Ureter (tissue), 1 donor: ENCODE data around the gene MTHFS. TPM values are rescaled to one million over a fixed set of nuclear protein-coding genes. Genes with fewer than 3 reads are reported as not detected.

Source experiments
- DNase-seq: peaks from one replicate; pipeline ENCODE4 v3.0.0-alpha.2; 2020; ENCODE audit warnings: low spot score
- total RNA-seq: library from RNA; stranded (reverse); gene quantifications from one replicate; pipeline ENCODE4 v1.2.4, GENCODE V29; 2023
- donor health status: DM: yes; HTN: yes; CAD: no.

MTHFS gene
- total RNA-seq, 1 donor from 2014 or later: 24.9 TPM

DNA sequence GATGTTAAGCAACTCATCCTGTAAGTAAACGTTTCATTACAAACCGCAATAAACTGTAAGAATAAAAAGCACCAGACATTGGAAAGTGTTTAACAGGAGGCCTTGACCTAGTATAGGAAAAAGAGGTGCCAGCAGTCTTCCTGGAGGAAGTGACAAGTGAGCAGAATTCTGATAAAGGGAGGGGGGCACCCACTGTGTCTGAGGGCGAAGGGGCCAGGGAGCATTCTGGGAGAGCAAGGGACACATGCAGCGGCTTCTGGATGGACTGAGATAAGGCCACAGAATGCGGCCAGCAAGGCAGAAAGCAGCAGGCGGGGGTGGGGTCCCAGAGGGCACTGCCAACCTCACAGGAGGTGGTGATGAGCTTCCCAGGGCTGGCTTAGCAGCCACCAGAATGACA lies 80.2 kb downstream of the MTHFS start:
- DNase-seq: no peak

DNA sequence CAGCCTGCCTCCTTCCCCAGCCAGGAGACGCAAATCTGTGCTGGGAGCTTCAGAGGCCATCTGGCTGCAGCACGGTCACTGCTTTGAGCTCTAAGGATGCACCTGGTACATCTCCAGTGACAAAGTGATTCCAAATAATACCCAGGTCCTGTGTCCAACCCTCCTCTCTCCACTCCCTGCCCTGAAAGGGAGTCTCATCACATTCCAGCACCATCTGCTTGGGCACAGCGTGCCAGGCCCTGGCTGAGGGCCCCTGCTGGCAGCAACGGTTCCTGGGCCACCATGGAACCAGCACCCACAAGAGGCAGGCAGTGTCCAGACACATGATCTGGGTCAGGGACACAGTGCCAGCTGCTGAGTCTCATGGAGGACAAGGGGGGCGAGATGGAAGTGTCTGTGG lies 81.3 kb downstream of the MTHFS start:
- no peak for DNase-seq

DNA sequence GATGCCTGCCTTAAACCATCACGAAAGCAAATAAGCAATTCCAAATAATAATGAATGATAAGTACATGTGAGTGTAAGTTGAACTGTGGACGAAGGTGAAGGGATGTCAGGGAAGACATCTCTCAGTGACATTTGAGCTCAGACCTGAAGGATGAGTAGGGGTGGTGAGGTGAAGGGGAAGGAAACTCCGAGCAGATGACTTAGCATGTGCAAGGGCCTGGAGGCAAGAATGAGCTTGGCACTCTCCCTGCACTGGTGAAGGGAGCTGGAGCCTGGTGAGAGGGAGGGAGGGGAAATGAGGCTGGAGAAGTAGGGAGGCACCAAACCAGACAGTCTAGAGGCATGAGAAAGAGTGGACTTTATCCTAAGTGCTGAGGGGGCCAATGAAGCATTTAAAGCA lies 84.3 kb downstream of the MTHFS start:
- no peak for DNase-seq

DNA sequence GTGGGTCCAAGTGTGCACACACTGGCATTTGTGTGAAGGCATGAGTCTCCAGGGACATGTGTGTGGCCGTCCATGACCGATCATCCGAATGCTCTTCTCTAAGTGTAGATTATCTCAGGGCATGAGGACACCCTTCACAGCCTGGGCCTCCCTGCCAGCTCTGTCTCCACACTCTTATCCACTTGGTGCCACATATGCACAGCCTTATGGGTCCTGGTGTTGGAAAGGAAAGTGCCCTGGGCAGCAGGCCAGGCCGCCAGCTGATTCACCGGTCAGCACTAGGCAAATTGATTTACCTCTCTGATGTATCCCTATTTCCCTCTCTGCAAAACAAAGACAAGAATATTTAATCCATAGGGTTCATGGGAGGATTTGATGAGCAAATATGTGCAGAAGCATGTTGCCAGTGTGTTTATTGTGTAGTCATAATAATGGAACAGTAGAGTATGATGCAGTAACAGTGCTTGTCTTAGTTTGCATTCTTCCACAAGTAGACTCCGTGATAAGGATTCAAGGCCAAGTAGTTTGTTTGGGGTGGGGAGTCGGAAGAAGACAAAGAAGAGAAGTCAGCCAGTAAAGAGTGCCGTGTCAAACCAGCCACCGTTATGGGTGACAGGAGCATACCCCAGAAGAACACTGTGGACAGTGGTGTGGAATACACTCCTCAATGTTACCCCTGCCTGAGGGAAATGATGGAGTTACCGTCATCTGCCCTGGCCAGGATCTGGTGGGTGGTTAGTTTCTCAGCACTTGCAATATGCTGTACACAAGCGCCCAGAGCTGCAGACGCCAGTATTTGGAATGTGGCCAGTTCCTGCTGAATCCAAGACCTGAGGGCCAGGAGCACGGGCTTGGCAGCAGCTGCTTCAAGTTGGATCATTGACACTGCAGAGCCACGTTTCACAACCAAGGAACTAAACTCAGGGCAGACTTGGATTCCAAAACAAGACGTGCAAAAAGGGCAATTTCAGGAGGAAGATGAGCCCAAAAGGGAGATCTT lies 85.1 kb downstream of the MTHFS start:
- DNase-seq: peak; percentile 63

DNA sequence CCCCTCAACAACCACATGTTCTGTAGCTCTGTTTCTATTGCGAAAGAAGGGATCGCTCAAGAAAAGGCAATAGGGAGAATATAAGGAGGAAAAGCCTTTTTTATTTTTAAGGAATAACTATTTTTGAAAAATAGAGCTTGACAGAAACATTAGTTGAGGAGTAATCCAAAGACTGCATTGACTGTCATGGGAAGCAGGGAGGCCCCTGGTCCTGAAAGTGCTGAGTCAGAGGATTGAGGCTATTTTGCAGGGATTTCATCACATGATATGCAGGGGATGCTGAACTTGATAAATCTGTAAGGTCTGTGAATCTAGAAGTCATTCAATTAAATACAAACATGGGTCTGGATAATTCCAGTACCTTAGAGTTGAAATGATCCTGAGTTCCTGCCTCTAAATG lies 92.0 kb downstream of the MTHFS start:
- no peak for DNase-seq

DNA sequence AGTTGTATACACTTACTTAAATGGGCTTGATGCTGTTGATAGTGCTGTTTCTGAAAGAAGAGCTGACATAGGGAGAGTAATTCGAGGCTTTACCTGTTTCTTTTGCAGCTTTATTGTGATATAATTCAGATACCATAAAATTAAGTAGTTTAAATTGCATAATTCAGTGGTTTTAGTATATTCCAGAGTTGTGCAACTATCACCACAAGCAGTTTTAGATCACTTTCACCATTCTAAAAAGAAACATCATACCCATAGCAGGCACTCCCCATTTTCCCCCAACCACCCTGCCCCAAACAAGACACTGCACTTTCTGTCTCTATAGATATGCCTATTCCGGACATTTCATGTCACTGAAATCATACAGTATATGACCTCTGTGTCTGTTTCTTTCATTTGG lies 98.5 kb downstream of the MTHFS start:
- no peak for DNase-seq

Other genes starting within 250 kb of the MTHFS start
- 0.83 TPM for gene BCL2A1, start 74.2 kb upstream of the MTHFS start, total RNA-seq
- 99.5 TPM for gene ZFAND6, start 162.7 kb upstream of the MTHFS start, total RNA-seq